DND-41 (cell line): ENCODE data around the gene ARPC4.

ENCODE experiments used
- ATAC-seq: fragments of 200-7000 bp; cut with Tn5 transposase; 3 replicates; pipeline ENCODE4 v1.9.1; 2021; ENCODE audit warnings: low read depth; ENCODE audit not compliant: insufficient read depth
- DNase-seq: peaks from one replicate; pipeline ENCODE4 v3.0.0-alpha.2; 2020
- H2AFZ ChIP-seq: 2 replicates; pipeline ENCODE4 v1.6.0; 2012; ENCODE audit warnings: low read depth, low read length
- H3K27ac ChIP-seq: 2 replicates; pipeline ENCODE4 v1.5.1; 2012; ENCODE audit warnings: low read length, inconsistent platforms
- H3K27me3 ChIP-seq: fragments of 200-600 bp; sonication (generic); 2 replicates; pipeline ENCODE4 v1.6.0; 2012; ENCODE audit warnings: low read length, mild to moderate bottlenecking, inconsistent platforms; ENCODE audit not compliant: insufficient read depth, poor library complexity
- H3K36me3 ChIP-seq: 2 replicates; pipeline ENCODE4 v1.5.1; 2012; ENCODE audit warnings: low read length, inconsistent platforms; ENCODE audit not compliant: insufficient read depth
- H3K4me1 ChIP-seq: 2 replicates; pipeline ENCODE4 v1.5.1; 2012; ENCODE audit warnings: mild to moderate bottlenecking, low read length; ENCODE audit not compliant: insufficient read depth
- H3K4me2 ChIP-seq: 2 replicates; pipeline ENCODE4 v1.6.0; 2012; ENCODE audit warnings: mild to moderate bottlenecking, moderate library complexity, low read length, inconsistent platforms; ENCODE audit not compliant: insufficient read depth
- H3K4me3 ChIP-seq, 2 experiments: fragments of 200-600 bp in 1 of 2; shearing (Covaris generic) in 1 of 2; 2 replicates each; pipeline ENCODE4 v1.5.1; 2012 to 2016; ENCODE audit warnings: inconsistent platforms in 2 of 2, low read length in 2 of 2, mild to moderate bottlenecking in 2 of 2, low read depth in 1 of 2, moderate library complexity in 1 of 2
- H3K79me2 ChIP-seq: 2 replicates; pipeline ENCODE4 v1.6.0; 2012; ENCODE audit warnings: low read length, inconsistent platforms; ENCODE audit not compliant: insufficient read depth
- H3K9ac ChIP-seq: 2 replicates; pipeline ENCODE4 v1.6.0; 2012; ENCODE audit warnings: low read depth, mild to moderate bottlenecking, inconsistent platforms, low read length, moderate library complexity
- H3K9me3 ChIP-seq: 2 replicates; pipeline ENCODE4 v1.5.1; 2012; ENCODE audit warnings: low read length, moderate library complexity, mild to moderate bottlenecking, inconsistent platforms; ENCODE audit not compliant: insufficient read depth, severe bottlenecking
- H4K20me1 ChIP-seq: 2 replicates; pipeline ENCODE4 v1.6.0; 2012; ENCODE audit warnings: low read length; ENCODE audit not compliant: insufficient read depth
- EZH2 ChIP-seq: IDR thresholded peaks from 3 replicates; pipeline ENCODE4 v1.6.1; 2012; ENCODE audit warnings: borderline replicate concordance, low read depth, mild to moderate bottlenecking, moderate library complexity, low read length, inconsistent platforms; ENCODE audit not compliant: severe bottlenecking
- TF ChIP-seq, protein P1 (sequence below): IDR thresholded peaks from 2 replicates; pipeline ENCODE4 v1.5.1; 2012; ENCODE audit warnings: borderline replicate concordance, low read length, moderate library complexity, mild to moderate bottlenecking; ENCODE audit not compliant: poor library complexity, severe bottlenecking; ENCODE audit errors: extremely low read depth

The ARPC4 gene

DNA sequence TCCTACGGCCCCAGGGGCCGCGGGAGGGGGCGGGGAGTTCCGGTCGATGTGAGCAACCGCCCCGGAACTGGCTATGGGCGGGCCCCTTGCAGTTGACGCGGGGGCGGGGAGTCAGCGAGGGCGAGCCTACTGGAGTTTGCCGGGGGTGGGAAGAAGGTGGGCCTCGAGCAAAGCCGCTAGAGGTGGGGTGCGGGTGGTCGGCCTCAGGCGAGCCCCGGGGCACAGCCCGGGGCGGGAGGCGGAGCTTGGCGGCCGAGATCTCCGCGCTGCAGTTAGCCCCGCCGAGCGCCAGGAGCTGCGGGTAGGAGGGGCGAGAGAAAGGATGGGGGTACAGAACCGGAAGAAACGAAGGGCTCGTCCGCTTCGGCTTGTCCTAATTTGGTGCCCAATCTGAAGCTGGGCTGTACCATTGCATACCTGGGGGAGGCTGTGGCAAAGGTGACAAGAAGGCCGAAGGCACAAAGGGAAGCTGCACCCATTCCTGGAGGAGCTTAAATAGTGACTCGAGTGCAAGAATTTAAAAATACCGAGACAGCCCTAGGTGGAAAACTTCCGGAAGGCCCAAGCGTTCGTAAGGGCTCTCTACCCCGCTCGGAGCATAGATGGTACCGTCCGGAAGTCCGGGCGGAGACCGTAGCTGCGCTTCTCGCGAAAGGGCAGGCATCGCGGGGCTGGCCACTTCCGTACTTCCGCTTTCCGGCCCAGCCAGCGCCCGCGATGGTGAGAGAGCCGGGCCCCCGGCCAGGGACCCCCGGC lies at the start of gene ARPC4, which contains the start of gene TADA3:
Gene ARPC4 (plus strand): TSS at position 678 of the 756 bp plus-strand sequence. CDS start 40 bp downstream, at position 718.
Gene TADA3 (minus strand): TSS at position 69 of the 756 bp plus-strand sequence. CDS start 1,007 bp downstream, outside the sequence.
- Histone ChIP-seq H3K9me3 (no peaks in the 10 kb centered on the region), H3K9ac (peak within 1 kb of the TSS; percentile 86), H3K4me2 (peak within 1 kb of the TSS; percentile 82), H2AFZ (peak within 1 kb of the TSS; percentile 88), H3K4me1 (peaks cover 38% of the 10 kb centered on the region), H4K20me1 (peaks cover 28% of the 10 kb centered on the region), H3K27ac (peak within 1 kb of the TSS; percentile 100), H3K79me2 (peaks cover 52% of the 10 kb centered on the region), H3K36me3 (peaks cover 51% of the 10 kb centered on the region), H3K4me3 (peak within 1 kb of the TSS; percentile 74 to 94), H3K27me3 (no peaks in the 10 kb centered on the region)
- TF ChIP-seq, protein P1, sequence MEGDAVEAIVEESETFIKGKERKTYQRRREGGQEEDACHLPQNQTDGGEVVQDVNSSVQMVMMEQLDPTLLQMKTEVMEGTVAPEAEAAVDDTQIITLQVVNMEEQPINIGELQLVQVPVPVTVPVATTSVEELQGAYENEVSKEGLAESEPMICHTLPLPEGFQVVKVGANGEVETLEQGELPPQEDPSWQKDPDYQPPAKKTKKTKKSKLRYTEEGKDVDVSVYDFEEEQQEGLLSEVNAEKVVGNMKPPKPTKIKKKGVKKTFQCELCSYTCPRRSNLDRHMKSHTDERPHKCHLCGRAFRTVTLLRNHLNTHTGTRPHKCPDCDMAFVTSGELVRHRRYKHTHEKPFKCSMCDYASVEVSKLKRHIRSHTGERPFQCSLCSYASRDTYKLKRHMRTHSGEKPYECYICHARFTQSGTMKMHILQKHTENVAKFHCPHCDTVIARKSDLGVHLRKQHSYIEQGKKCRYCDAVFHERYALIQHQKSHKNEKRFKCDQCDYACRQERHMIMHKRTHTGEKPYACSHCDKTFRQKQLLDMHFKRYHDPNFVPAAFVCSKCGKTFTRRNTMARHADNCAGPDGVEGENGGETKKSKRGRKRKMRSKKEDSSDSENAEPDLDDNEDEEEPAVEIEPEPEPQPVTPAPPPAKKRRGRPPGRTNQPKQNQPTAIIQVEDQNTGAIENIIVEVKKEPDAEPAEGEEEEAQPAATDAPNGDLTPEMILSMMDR, result no peak
- no peak for TF ChIP-seq EZH2
- peak; percentile 87 for ATAC-seq
- peak; percentile 96 for DNase-seq

DNA sequence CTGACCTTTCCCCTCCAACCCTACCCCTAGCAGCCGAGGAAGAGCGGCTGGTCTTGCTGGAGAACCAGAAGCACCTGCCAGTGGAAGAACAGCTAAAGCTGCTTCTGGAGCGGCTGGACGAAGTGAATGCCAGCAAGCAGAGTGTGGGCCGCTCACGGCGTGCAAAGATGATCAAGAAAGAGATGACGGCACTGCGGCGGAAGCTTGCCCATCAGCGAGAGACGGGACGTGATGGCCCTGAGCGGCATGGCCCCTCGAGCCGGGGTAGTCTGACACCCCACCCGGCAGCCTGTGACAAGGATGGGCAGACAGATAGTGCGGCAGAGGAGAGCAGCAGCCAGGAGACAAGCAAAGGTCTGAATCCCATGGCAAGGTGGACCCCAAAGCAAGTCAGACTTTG lies 49.3 kb upstream of the ARPC4 start:
- H3K27ac ChIP-seq, result no peak overlapping the region
- no peak overlapping the region for H2AFZ ChIP-seq
- no peaks in the 10 kb centered on the region for H3K4me1 ChIP-seq
- 0 out of 2 replicates have a peak, but pooled peaks cover 7% of the 10 kb centered on the region for H3K79me2 ChIP-seq
- H4K20me1 ChIP-seq, result peaks cover 25% of the 10 kb centered on the region
- H3K4me3 ChIP-seq, result no peak overlapping the region
- DNase-seq (no peak), ATAC-seq (no peak)
- TF ChIP-seq, protein P1, result no peak
- TF ChIP-seq EZH2, result no peak
- H3K4me2 ChIP-seq, result no peak overlapping the region
- H3K9me3 ChIP-seq, result no peaks in the 10 kb centered on the region
- H3K36me3 ChIP-seq, result peaks cover 100% of the 10 kb centered on the region
- no peaks in the 10 kb centered on the region for H3K27me3 ChIP-seq
- no peak overlapping the region for H3K9ac ChIP-seq

DNA sequence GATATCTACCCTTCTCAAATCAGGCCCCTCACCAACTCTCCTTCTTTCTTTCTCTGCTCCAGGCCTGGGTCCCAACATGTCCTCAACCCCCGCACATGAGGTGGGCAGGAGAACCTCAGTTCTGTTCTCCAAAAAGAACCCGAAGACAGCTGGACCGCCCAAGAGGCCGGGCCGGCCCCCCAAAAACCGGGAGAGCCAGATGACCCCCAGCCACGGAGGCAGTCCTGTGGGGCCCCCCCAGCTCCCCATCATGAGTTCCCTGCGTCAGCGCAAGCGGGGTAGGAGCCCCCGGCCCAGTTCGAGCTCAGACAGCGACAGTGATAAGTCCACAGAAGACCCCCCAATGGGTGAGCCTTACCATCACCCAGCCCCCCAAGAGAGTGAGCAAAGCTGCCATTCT lies 48.7 kb upstream of the ARPC4 start:
- Histone ChIP-seq H3K4me2 (no peak overlapping the region), H3K36me3 (peaks cover 95% of the 10 kb centered on the region), H4K20me1 (peaks cover 19% of the 10 kb centered on the region), H3K4me1 (peaks cover 3% of the 10 kb centered on the region), H3K4me3 (no peak overlapping the region), H3K27me3 (no peaks in the 10 kb centered on the region), H3K9me3 (no peaks in the 10 kb centered on the region), H2AFZ (no peak overlapping the region), H3K79me2 (0 out of 2 replicates have a peak, but pooled peaks cover 5% of the 10 kb centered on the region), H3K9ac (no peak overlapping the region), H3K27ac (no peak overlapping the region)
- ATAC-seq, result no peak
- TF ChIP-seq, protein P1, result no peak
- no peak for TF ChIP-seq EZH2
- no peak for DNase-seq
